Endodermal cell (in vitro differentiated cells): ENCODE data around the gene LATS2. TPM values are rescaled to one million over a fixed set of nuclear protein-coding genes. Genes with fewer than 3 reads are reported as not detected.

Experiments
- DNase-seq: peaks from one replicate; pipeline ENCODE4 v3.0.0-alpha.2; 2017
- H3K27ac ChIP-seq: 2 replicates; pipeline ENCODE4 v1.5.1; 2013; ENCODE audit warnings: mild to moderate bottlenecking, low read depth, low read length, moderate library complexity
- H3K27me3 ChIP-seq: 2 replicates; pipeline ENCODE4 v1.6.1; 2013; ENCODE audit warnings: mild to moderate bottlenecking, low read length, moderate library complexity; ENCODE audit not compliant: insufficient read depth, control insufficient read depth, poor library complexity, severe bottlenecking
- H3K36me3 ChIP-seq: 2 replicates; pipeline ENCODE4 v1.7.0; 2013; ENCODE audit warnings: mild to moderate bottlenecking, low read length, moderate library complexity; ENCODE audit not compliant: control insufficient read depth, insufficient read depth
- H3K4me1 ChIP-seq: one replicate; pipeline ENCODE4 v1.7.0; 2013; ENCODE audit warnings: low read length; ENCODE audit not compliant: control insufficient read depth, insufficient read depth
- H3K4me3 ChIP-seq: 2 replicates; pipeline ENCODE4 v1.5.1; 2013; ENCODE audit warnings: mild to moderate bottlenecking, low read length, moderate library complexity
- H3K9ac ChIP-seq: 2 replicates; pipeline ENCODE4 v1.6.1; 2013; ENCODE audit warnings: mild to moderate bottlenecking, low read length, moderate library complexity; ENCODE audit not compliant: poor library complexity, severe bottlenecking; ENCODE audit errors: extremely low read depth
- H3K9me3 ChIP-seq: 2 replicates; pipeline ENCODE4 v1.6.1; 2013; ENCODE audit warnings: mild to moderate bottlenecking, low read length, moderate library complexity; ENCODE audit not compliant: control insufficient read depth
- H3K27ac Mint-ChIP-seq: 2 replicates; pipeline ENCODE4 v1.8.0; 2020; ENCODE audit warnings: mixed read lengths
- H3K27me3 Mint-ChIP-seq: 2 replicates; pipeline ENCODE4 v1.8.0; 2021; ENCODE audit warnings: mild to moderate bottlenecking, mixed read lengths; ENCODE audit not compliant: insufficient read depth
- H3K36me3 Mint-ChIP-seq: 2 replicates; pipeline ENCODE4 v1.8.0; 2020; ENCODE audit warnings: low read depth, mixed read lengths
- H3K4me1 Mint-ChIP-seq: 2 replicates; pipeline ENCODE4 v1.8.0; 2020; ENCODE audit warnings: mixed read lengths
- H3K4me3 Mint-ChIP-seq: 2 replicates; pipeline ENCODE4 v1.8.0; 2020; ENCODE audit warnings: mild to moderate bottlenecking, moderate library complexity, mixed read lengths
- H3K9me3 Mint-ChIP-seq: 2 replicates; pipeline ENCODE4 v1.8.0; 2020; ENCODE audit warnings: mild to moderate bottlenecking, mixed read lengths
- WGBS, 2 experiments: methylation state at CpG; one replicate each; pipeline versions ENCODE4 v1.1.5 to v1.1.7; 2013; ENCODE audit warnings: missing lambda C conversion rate in 2 of 2, mixed read lengths in 1 of 2; ENCODE audit not compliant: insufficient coverage in 1 of 2, insufficient read length in 1 of 2; 5-methylcytosine and 5-hydroxymethylcytosine counted together
- total RNA-seq, 2 donors: library from RNA; stranded (reverse); fragmentation: NEBNext Ultra II Directional in 1 of 2; extraction: Animal tissue kit (Norgen Biotek cat#: 25700) in 1 of 2; gene quantifications; 2 replicates in 1 of 2; 3 replicates in 1 of 2; pipeline ENCODE4 v1.2.1, GENCODE V29; 2021
- TF ChIP-seq, protein P1 (sequence below): fragments of 200-600 bp; sonication (generic); conservative IDR thresholded peaks from 2 replicates; pipeline ENCODE4 v1.5.0; 2021; ENCODE audit warnings: antibody characterized with exemption, mild to moderate bottlenecking

Gene LATS2
- total RNA-seq, 2 donors from 2014 or later, result 26.2 to 35.4 TPM

GRCh38 chr13:20980430-20980829, 81.0 kb downstream of the LATS2 start:
- H3K36me3 Mint-ChIP-seq, result peaks cover 68% of the 10 kb centered on the region
- H3K9me3 Mint-ChIP-seq, result no peaks in the 10 kb centered on the region
- no peak overlapping the region for H3K4me3 Mint-ChIP-seq
- H3K27me3 ChIP-seq, result no peaks in the 10 kb centered on the region
- H3K4me1 ChIP-seq, result no peaks in the 10 kb centered on the region
- H3K9ac ChIP-seq, result no peak overlapping the region
- no peaks in the 10 kb centered on the region for H3K27me3 Mint-ChIP-seq
- no peak overlapping the region for H3K4me3 ChIP-seq
- WGBS, 2 experiments, result 86 to 91% methylated on average over 1 to 5 of the region's 5 CpGs
- no peak overlapping the region for H3K27ac ChIP-seq
- TF ChIP-seq, protein P1, sequence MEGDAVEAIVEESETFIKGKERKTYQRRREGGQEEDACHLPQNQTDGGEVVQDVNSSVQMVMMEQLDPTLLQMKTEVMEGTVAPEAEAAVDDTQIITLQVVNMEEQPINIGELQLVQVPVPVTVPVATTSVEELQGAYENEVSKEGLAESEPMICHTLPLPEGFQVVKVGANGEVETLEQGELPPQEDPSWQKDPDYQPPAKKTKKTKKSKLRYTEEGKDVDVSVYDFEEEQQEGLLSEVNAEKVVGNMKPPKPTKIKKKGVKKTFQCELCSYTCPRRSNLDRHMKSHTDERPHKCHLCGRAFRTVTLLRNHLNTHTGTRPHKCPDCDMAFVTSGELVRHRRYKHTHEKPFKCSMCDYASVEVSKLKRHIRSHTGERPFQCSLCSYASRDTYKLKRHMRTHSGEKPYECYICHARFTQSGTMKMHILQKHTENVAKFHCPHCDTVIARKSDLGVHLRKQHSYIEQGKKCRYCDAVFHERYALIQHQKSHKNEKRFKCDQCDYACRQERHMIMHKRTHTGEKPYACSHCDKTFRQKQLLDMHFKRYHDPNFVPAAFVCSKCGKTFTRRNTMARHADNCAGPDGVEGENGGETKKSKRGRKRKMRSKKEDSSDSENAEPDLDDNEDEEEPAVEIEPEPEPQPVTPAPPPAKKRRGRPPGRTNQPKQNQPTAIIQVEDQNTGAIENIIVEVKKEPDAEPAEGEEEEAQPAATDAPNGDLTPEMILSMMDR, result no peak
- no peak overlapping the region for H3K27ac Mint-ChIP-seq
- H3K9me3 ChIP-seq, result no peaks in the 10 kb centered on the region
- DNase-seq, result no peak
- H3K36me3 ChIP-seq, result peaks cover 86% of the 10 kb centered on the region
- no peaks in the 10 kb centered on the region for H3K4me1 Mint-ChIP-seq

DNA sequence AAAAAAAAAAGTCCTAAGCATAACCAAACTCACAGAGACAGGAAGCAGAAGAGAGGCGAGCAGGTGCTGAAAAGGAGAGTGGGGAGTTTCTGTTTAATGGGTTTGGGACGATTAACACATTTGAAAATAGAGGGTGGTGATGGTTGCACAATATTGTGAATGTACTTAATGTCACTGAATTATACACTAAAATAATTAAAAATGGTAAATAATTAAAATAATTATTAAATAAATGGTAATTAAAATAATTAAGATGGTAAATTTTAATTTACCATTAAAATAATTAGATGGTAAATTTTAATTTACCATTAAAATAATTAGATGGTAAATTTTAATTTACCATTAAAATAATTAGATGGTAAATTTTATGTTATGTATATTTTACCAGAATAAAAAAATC, 84.0 kb downstream of the LATS2 start:
- H3K4me1 Mint-ChIP-seq, result no peaks in the 10 kb centered on the region
- Histone ChIP-seq H3K27ac (no peak overlapping the region), H3K9ac (no peak overlapping the region), H3K36me3 (peaks cover 91% of the 10 kb centered on the region), H3K4me3 (no peak overlapping the region), H3K27me3 (no peaks in the 10 kb centered on the region), H3K9me3 (no peaks in the 10 kb centered on the region), H3K4me1 (no peaks in the 10 kb centered on the region)
- H3K9me3 Mint-ChIP-seq, result no peaks in the 10 kb centered on the region
- 79% methylated on average over 2 of the region's 2 CpGs; no CpG with 5 or more reads in 1 of the 2 experiments for WGBS, 2 experiments
- peaks cover 75% of the 10 kb centered on the region for H3K36me3 Mint-ChIP-seq
- no peak for DNase-seq
- H3K27ac Mint-ChIP-seq, result no peak overlapping the region
- TF ChIP-seq, protein P1, result no peak
- no peaks in the 10 kb centered on the region for H3K27me3 Mint-ChIP-seq
- H3K4me3 Mint-ChIP-seq, result no peak overlapping the region

DNA sequence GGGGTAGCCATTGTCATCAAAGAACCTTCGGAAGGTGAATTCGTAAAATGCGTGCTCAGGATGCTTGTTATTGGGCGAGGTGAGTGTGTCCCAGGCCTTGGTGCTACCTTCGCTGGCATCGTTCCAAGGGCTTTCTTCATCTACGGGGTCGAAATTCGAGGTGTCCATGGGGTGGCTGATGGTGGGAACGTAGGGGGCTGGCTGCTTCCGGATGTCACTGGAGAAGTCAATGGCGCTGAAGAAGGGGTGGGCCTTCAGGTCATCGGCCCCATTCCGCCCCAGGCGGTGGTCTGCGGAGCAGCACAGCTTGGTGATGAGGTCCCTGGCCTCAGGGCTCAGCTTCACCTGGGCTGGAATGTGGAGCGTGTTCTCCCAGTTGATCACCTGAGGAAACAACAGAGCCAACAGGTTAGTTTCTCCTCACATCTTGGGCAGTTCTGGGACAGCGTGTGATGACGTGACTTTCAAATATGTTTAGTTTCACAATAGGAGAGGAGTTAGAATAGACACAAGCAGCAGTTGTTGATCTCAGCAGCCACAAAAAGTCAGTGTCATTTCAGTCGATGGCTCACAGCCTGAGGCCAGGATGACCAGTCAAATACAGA, 86.3 kb downstream of the LATS2 start:
- peaks cover 6% of the 10 kb centered on the region for H3K9me3 Mint-ChIP-seq
- peak overlapping the region; percentile 9 for H3K27ac Mint-ChIP-seq

More for the DNA sequence above, 86.3 kb downstream of the LATS2 start:
- Histone ChIP-seq H3K36me3 (peaks cover 73% of the 10 kb centered on the region), H3K9ac (no peak overlapping the region), H3K9me3 (peaks cover 7% of the 10 kb centered on the region), H3K27ac (no peak overlapping the region), H3K4me3 (no peak overlapping the region), H3K4me1 (no peaks in the 10 kb centered on the region), H3K27me3 (no peaks in the 10 kb centered on the region)
- peaks cover 59% of the 10 kb centered on the region for H3K36me3 Mint-ChIP-seq
- TF ChIP-seq, protein P1, result no peak
- H3K27me3 Mint-ChIP-seq, result no peaks in the 10 kb centered on the region
- DNase-seq, result no peak
- 97% methylated on average over 18 to 20 of the region's 20 CpGs for WGBS, 2 experiments
- H3K4me3 Mint-ChIP-seq, result no peak overlapping the region
- H3K4me1 Mint-ChIP-seq, result no peaks in the 10 kb centered on the region
